ES-I3 (cell line): ENCODE results near the gene RASL11A.
"Not testable (repeated sequence)": the region's sequence is repeated elsewhere in the genome, so short reads cannot be mapped to it uniquely, and the experiment has no call there.

Experiments used
- H3K36me3 ChIP-seq: 2 replicates; pipeline ENCODE4 v1.6.1; 2013; ENCODE audit warnings: mild to moderate bottlenecking, low read length, control low read depth, moderate library complexity; ENCODE audit not compliant: insufficient read depth
- H3K4me1 ChIP-seq: 2 replicates; pipeline ENCODE4 v1.6.1; 2013; ENCODE audit warnings: mild to moderate bottlenecking, control low read depth, low read length; ENCODE audit not compliant: insufficient read depth
- H3K9ac ChIP-seq: 2 replicates; pipeline ENCODE4 v1.6.1; 2013; ENCODE audit warnings: low read depth, mild to moderate bottlenecking, low read length, moderate library complexity
- H3K9me3 ChIP-seq: 2 replicates; pipeline ENCODE4 v1.6.1; 2013; ENCODE audit warnings: mild to moderate bottlenecking, low read length, moderate library complexity; ENCODE audit not compliant: control insufficient read depth, insufficient read depth

RASL11A gene

GRCh38 chr13:27321468-27322431 lies 51.1 kb downstream of the RASL11A start:
- H3K4me1 ChIP-seq = no peaks in the 10 kb centered on the region
- H3K9ac ChIP-seq = no peak overlapping the region
- H3K9me3 ChIP-seq = peaks cover 6% of the 10 kb centered on the region
- H3K36me3 ChIP-seq = no peaks in the 10 kb centered on the region

DNA sequence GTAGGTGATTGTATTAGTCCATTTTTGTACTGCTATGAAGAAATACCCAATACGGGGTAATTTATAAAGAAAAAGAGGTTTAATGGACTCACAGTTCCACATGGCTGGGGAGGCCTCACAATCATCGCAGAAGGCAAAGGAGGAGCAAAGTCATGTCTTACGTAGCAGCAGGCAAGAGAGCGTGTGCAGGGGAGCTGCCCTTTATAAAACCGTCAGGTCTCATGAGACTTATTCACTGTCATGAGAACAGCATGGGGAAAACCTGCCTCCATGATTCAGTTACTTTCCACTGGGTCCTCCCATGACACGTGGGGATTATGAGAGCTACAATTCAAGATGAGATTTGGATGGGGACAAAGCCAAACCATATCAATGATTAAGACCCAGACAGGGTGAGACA lies 51.8 kb downstream of the RASL11A start:
- not testable (repeated sequence) for H3K4me1 ChIP-seq, H3K9me3 ChIP-seq, H3K9ac ChIP-seq, H3K36me3 ChIP-seq
